K562 (cell line): ENCODE measurements around the gene ZKSCAN5. TPM values are rescaled to one million over a fixed set of nuclear protein-coding genes. Genes with fewer than 3 reads are reported as not detected.

ENCODE experiments used
- ATF7 ChIP-seq: fragments of 450-650 bp; IDR thresholded peaks from 2 replicates; pipeline ENCODE4 v1.7.1; 2014; ENCODE audit warnings: mild to moderate bottlenecking, moderate library complexity
- BRD9 ChIP-seq: fragments of 450-650 bp; IDR thresholded peaks from 2 replicates; pipeline ENCODE4 v1.6.1; 2018; ENCODE audit warnings: low read depth; ENCODE audit not compliant: partially characterized antibody
- ETV1 ChIP-seq: fragments of 450-650 bp; conservative IDR thresholded peaks from 2 replicates; pipeline ENCODE4 v1.6.1; 2016; ENCODE audit warnings: missing genetic modification characterization, control low read depth, low read depth, missing compliant biosample characterization
- GABPB1 ChIP-seq: sonication (generic); formaldehyde crosslinking; IDR thresholded peaks from 2 replicates; pipeline ENCODE4 v1.8.0; 2022; ENCODE audit warnings: mild to moderate bottlenecking, missing genetic modification reagents
- KDM4B ChIP-seq, 2 experiments: fragments of 450-650 bp in 1 of 2; sonication (generic) in 1 of 2; IDR thresholded peaks; 2 replicates each; pipeline ENCODE4 v1.6.1; 2016 to 2017; ENCODE audit warnings: borderline replicate concordance in 2 of 2, antibody characterized with exemption in 1 of 2, low read depth in 1 of 2, mild to moderate bottlenecking in 1 of 2
- L3MBTL2 ChIP-seq: fragments of 450-650 bp; IDR thresholded peaks from 2 replicates; pipeline ENCODE4 v1.6.1; 2016; ENCODE audit warnings: mild to moderate bottlenecking, moderate library complexity
- MTA3 ChIP-seq: fragments of 450-650 bp; formaldehyde crosslinking; IDR thresholded peaks from 2 replicates; pipeline ENCODE4 v1.6.1; 2017; ENCODE audit warnings: mild to moderate bottlenecking, borderline replicate concordance
- NEUROD1 ChIP-seq: fragments of 150-350 bp; IDR thresholded peaks from 2 replicates; pipeline ENCODE4 v1.6.1; 2014; ENCODE audit warnings: borderline replicate concordance, low read length, low read depth; ENCODE audit not compliant: partially characterized antibody
- RAD51 ChIP-seq: fragments of 450-650 bp; IDR thresholded peaks from 2 replicates; pipeline ENCODE4 v1.7.1; 2016; ENCODE audit warnings: low read depth, mild to moderate bottlenecking, borderline replicate concordance
- RBM15 ChIP-seq: fragments of 200-400 bp; formaldehyde crosslinking; IDR thresholded peaks from 2 replicates; pipeline ENCODE4 v1.6.1; 2018; ENCODE audit warnings: mild to moderate bottlenecking, low read length, moderate library complexity; ENCODE audit not compliant: insufficient read depth
- SP2 ChIP-seq: IDR thresholded peaks from 2 replicates; pipeline ENCODE4 v1.6.1; 2011; ENCODE audit warnings: mild to moderate bottlenecking, low read depth, low read length, moderate library complexity; ENCODE audit not compliant: poor library complexity, severe bottlenecking; ENCODE audit errors: extremely low read depth
- SUPT5H ChIP-seq: fragments of 450-650 bp; IDR thresholded peaks from 2 replicates; pipeline ENCODE4 v1.6.1; 2016
- TARDBP ChIP-seq: fragments of 450-650 bp; IDR thresholded peaks from 2 replicates; pipeline ENCODE4 v1.6.1; 2016
- ZC3H8 ChIP-seq: fragments of 450-650 bp; IDR thresholded peaks from 2 replicates; pipeline ENCODE4 v1.6.1; 2017
- ZKSCAN1 ChIP-seq: fragments of 150-350 bp; IDR thresholded peaks from 2 replicates; pipeline ENCODE4 v1.6.1; 2016; ENCODE audit warnings: low read depth, low read length
- ZNF224 ChIP-seq: sonication (generic); formaldehyde crosslinking; IDR thresholded peaks from 2 replicates; pipeline ENCODE4 v1.8.0; 2022; ENCODE audit warnings: mild to moderate bottlenecking, missing genetic modification reagents
- ZNF282 ChIP-seq: sonication (generic); formaldehyde crosslinking; IDR thresholded peaks from 2 replicates; pipeline ENCODE4 v1.8.1; 2023; ENCODE audit warnings: missing genetic modification reagents
- polyA plus RNA-seq, 8 experiments: library from polyadenylated mRNA; depleted of rRNA in 4 of 8; stranded (reverse) in 5 of 8; unstranded in 3 of 8; fragments of >200 nt; fragmentation: Nextera tagmentation in 2 of 8; fragmentation: Illumina TruSeq in 1 of 8; extraction: Ambion mirVana in 2 of 8; extraction: Trizol in 1 of 8; gene quantifications; 2 replicates each; pipeline versions ENCODE4 v1.2.1 to v1.2.3, GENCODE V29; 2011 to 2014; ENCODE audit warnings: inconsistent platforms in 1 of 8, missing spikeins in 1 of 8
- total RNA-seq, 7 experiments: library from RNA; depleted of rRNA in 6 of 7; stranded (reverse); fragments of >200 nt in 6 of 7; fragmentation: Illumina TruSeq in 2 of 7; extraction: Trizol in 2 of 7; gene quantifications; 2 replicates each; pipeline versions ENCODE4 v1.2.1 to v1.2.3, GENCODE V29; 2011 to 2021; ENCODE audit warnings: low replicate concordance in 1 of 7
- TF ChIP-seq, protein P1 (sequence below): sonication (generic); formaldehyde crosslinking; IDR thresholded peaks from 2 replicates; pipeline ENCODE4 v1.8.1; 2023; ENCODE audit warnings: mild to moderate bottlenecking, missing genetic modification reagents
- TF ChIP-seq, protein P2 (sequence below), 2 experiments: fragments of 450-650 bp in 1 of 2; sonication (generic) in 1 of 2; formaldehyde crosslinking in 1 of 2; IDR thresholded peaks; 2 replicates each; pipeline versions ENCODE4 v1.7.1 to v1.9.0; 2016 to 2022; ENCODE audit warnings: inconsistent platforms in 1 of 2, mild to moderate bottlenecking in 1 of 2, missing genetic modification reagents in 1 of 2

ZKSCAN5 gene
- total and polyA plus RNA-seq, 9 of the 15 experiments (the other 6 are each of a cell fraction or from before 2014, with no cell fraction given) = 4.2 to 19.0 (median 15.0) TPM

DNA sequence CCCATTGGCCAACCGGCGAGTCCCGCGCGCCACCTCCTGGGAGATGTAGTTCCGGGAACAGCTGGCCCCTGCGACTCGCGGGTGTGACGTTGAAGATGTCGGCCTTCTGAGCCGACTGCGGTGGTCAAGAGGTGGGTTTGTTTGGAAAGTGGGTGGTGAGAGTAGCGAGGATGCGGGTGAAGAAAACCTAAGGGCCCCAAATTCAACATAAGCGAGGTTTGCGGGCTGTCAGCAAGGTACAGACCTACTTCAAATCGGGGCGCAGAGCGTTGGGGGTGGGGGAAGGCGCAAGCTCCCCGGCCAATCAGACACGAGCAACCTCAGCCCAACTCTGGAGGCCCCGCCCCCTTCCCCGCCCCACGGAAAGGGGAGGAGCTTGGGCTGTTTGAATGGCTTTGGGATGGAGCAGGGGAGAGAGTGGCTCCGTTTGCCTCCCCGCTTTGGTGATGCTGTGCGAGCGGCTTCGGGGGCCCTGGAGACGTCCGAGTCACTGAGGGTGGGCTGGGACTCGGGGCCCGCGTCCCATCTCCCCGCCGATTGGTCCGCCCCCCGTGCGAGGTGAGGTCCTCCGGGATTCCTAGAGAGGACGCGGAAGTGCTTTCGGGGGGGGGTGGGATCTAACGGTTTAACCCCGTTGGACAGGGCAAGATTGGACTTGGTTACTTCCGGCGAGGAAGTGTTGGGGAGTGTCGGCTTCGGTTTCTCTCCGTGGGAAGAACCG lies at the start of gene ZKSCAN5 (continued):
- 0 out of 2 replicates have a peak, but pooled peaks have one; percentile 50 for TF ChIP-seq ZNF224 (CRISPR knock-in tag)
- TF ChIP-seq, protein P1, sequence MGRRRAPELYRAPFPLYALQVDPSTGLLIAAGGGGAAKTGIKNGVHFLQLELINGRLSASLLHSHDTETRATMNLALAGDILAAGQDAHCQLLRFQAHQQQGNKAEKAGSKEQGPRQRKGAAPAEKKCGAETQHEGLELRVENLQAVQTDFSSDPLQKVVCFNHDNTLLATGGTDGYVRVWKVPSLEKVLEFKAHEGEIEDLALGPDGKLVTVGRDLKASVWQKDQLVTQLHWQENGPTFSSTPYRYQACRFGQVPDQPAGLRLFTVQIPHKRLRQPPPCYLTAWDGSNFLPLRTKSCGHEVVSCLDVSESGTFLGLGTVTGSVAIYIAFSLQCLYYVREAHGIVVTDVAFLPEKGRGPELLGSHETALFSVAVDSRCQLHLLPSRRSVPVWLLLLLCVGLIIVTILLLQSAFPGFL (CRISPR knock-in tag) = peak; percentile 17; the same call in 1 of the 2 replicates
- 0 out of 2 replicates have a peak, but pooled peaks have one; percentile 20 for TF ChIP-seq ZKSCAN1
- peak; percentile 93 for TF ChIP-seq GABPB1 (CRISPR knock-in tag)
- no peak for TF ChIP-seq RAD51
- peak in 1 of 2 experiments; percentile 95; a peak in 2 of 4 replicates for TF ChIP-seq KDM4B (IDR thresholded peaks at IDR 0.05; ENCODE audit: borderline replicate concordance in 2 of 2, low read depth in 1 of 2)
- TF ChIP-seq MTA3 = peak; percentile 59; the same call in 1 of the 2 replicates
- peak; percentile 89 for TF ChIP-seq SUPT5H
- TF ChIP-seq BRD9 = no peak
- TF ChIP-seq, protein P2, sequence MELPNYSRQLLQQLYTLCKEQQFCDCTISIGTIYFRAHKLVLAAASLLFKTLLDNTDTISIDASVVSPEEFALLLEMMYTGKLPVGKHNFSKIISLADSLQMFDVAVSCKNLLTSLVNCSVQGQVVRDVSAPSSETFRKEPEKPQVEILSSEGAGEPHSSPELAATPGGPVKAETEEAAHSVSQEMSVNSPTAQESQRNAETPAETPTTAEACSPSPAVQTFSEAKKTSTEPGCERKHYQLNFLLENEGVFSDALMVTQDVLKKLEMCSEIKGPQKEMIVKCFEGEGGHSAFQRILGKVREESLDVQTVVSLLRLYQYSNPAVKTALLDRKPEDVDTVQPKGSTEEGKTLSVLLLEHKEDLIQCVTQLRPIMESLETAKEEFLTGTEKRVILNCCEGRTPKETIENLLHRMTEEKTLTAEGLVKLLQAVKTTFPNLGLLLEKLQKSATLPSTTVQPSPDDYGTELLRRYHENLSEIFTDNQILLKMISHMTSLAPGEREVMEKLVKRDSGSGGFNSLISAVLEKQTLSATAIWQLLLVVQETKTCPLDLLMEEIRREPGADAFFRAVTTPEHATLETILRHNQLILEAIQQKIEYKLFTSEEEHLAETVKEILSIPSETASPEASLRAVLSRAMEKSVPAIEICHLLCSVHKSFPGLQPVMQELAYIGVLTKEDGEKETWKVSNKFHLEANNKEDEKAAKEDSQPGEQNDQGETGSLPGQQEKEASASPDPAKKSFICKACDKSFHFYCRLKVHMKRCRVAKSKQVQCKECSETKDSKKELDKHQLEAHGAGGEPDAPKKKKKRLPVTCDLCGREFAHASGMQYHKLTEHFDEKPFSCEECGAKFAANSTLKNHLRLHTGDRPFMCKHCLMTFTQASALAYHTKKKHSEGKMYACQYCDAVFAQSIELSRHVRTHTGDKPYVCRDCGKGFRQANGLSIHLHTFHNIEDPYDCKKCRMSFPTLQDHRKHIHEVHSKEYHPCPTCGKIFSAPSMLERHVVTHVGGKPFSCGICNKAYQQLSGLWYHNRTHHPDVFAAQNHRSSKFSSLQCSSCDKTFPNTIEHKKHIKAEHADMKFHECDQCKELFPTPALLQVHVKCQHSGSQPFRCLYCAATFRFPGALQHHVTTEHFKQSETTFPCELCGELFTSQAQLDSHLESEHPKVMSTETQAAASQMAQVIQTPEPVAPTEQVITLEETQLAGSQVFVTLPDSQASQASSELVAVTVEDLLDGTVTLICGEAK (IDR thresholded peaks at IDR 0.05) = peak; percentile 97
- TF ChIP-seq, protein P2 (CRISPR knock-in tag; IDR thresholded peaks at IDR 0.05) = no peak
- peak; percentile 78 for TF ChIP-seq L3MBTL2
- peak; percentile 82 for TF ChIP-seq ATF7
- no peak for TF ChIP-seq ZNF282 (CRISPR knock-in tag)
- TF ChIP-seq TARDBP = peak; percentile 69
- no peak for TF ChIP-seq RBM15
- TF ChIP-seq SP2 = peak; percentile 99
- peak; percentile 93 for TF ChIP-seq ETV1
- TF ChIP-seq NEUROD1 = peak; percentile 64
- 0 out of 2 replicates have a peak, but pooled peaks have one; percentile 72 for TF ChIP-seq ZC3H8
